ENCODE measurements around the gene GPC6.

- TF ChIP-seq CTCF (IDR thresholded peaks at IDR 0.05 in 8 of 11, conservative IDR thresholded peaks at IDR 0.05 in 3 of 11): no peak
- TF ChIP-seq POLR2A (IDR thresholded peaks at IDR 0.05): no peak
- TF ChIP-seq POLR2AphosphoS5 (IDR thresholded peaks at IDR 0.05): no peak
Observed at GRCh38 chr13:94419925-94420305, 1193.3 kb downstream of the GPC6 start.
